K562 (cell line): Measurements from ENCODE around the gene RIPOR1. TPM values are rescaled to one million over a fixed set of nuclear protein-coding genes. Genes with fewer than 3 reads are reported as not detected.

Experiments used
- BRD4 ChIP-seq: fragments of 200-600 bp; sonication (generic); IDR thresholded peaks from 2 replicates; pipeline ENCODE4 v1.6.1; 2017; ENCODE audit warnings: inconsistent platforms
- CEBPG ChIP-seq, 3 experiments: fragments of 200-800 bp in 1 of 3; sonication (Bioruptor generic) in 1 of 3; sonication (generic) in 1 of 3; formaldehyde crosslinking in 1 of 3; IDR thresholded peaks in 2 of 3; conservative IDR thresholded peaks in 1 of 3; 2 replicates each; pipeline versions ENCODE4 v1.6.1 to v1.8.0; 2016 to 2022; ENCODE audit warnings: missing compliant biosample characterization in 2 of 3, missing genetic modification characterization in 2 of 3, mild to moderate bottlenecking in 1 of 3, missing genetic modification reagents in 1 of 3
- ETS2 ChIP-seq: IDR thresholded peaks from 2 replicates; pipeline ENCODE4 v1.6.1; 2016; ENCODE audit warnings: borderline replicate concordance, missing genetic modification characterization, mild to moderate bottlenecking, moderate library complexity, missing compliant biosample characterization; ENCODE audit not compliant: poor library complexity, severe bottlenecking
- FOXK1 ChIP-seq: sonication (generic); formaldehyde crosslinking; IDR thresholded peaks from 2 replicates; pipeline ENCODE4 v1.8.0; 2022; ENCODE audit warnings: missing genetic modification reagents, mild to moderate bottlenecking, borderline replicate concordance
- HIVEP1 ChIP-seq: fragments of 250-450 bp; sonication (Bioruptor Pico); IDR thresholded peaks from 2 replicates; pipeline ENCODE4 v1.4.0; 2020; ENCODE audit warnings: mild to moderate bottlenecking
- NKRF ChIP-seq: fragments of 450-650 bp; IDR thresholded peaks from 2 replicates; pipeline ENCODE4 v1.6.1; 2016; ENCODE audit warnings: borderline replicate concordance
- NR0B1 ChIP-seq: fragments of 450-650 bp; IDR thresholded peaks from one replicate; pipeline ENCODE4 v1.6.1; 2018; ENCODE audit warnings: mild to moderate bottlenecking, moderate library complexity; ENCODE audit not compliant: partially characterized antibody
- SIN3A ChIP-seq, 2 experiments: fragments of 150-350 bp in 1 of 2; IDR thresholded peaks; 2 replicates each; pipeline ENCODE4 v1.6.1; 2011 to 2016; ENCODE audit warnings: borderline replicate concordance in 2 of 2, low read depth in 2 of 2, low read length in 2 of 2, mild to moderate bottlenecking in 2 of 2, moderate library complexity in 2 of 2; ENCODE audit not compliant: control insufficient read depth in 1 of 2
- TEAD4 ChIP-seq, 2 experiments: sonication (generic) in 1 of 2; formaldehyde crosslinking in 1 of 2; IDR thresholded peaks; 2 replicates each; pipeline versions ENCODE4 v1.6.1 to v1.8.0; 2012 to 2022; ENCODE audit warnings: borderline replicate concordance in 1 of 2, inconsistent platforms in 1 of 2, low read length in 1 of 2, mild to moderate bottlenecking in 1 of 2, missing genetic modification reagents in 1 of 2
- TRIM28 ChIP-seq: fragments of 450-650 bp; IDR thresholded peaks from 2 replicates; pipeline ENCODE4 v1.6.1; 2017
- ZBTB12 ChIP-seq: fragments of 250-450 bp; sonication (Bioruptor Pico); IDR thresholded peaks from 2 replicates; pipeline ENCODE4 v1.4.0; 2020
- ZBTB2 ChIP-seq: fragments of 450-650 bp; IDR thresholded peaks from 2 replicates; pipeline ENCODE4 v1.6.1; 2016; ENCODE audit warnings: antibody characterized with exemption
- ZBTB7A ChIP-seq: IDR thresholded peaks from 2 replicates; pipeline ENCODE4 v1.6.1; 2011; ENCODE audit warnings: low read depth, mild to moderate bottlenecking, low read length, moderate library complexity, borderline replicate concordance; ENCODE audit not compliant: control insufficient read depth
- ZEB2 ChIP-seq: fragments of 450-650 bp; IDR thresholded peaks from 2 replicates; pipeline ENCODE4 v1.6.1; 2016
- ZNF23 ChIP-seq: fragments of 250-450 bp; sonication (Bioruptor Pico); IDR thresholded peaks from 2 replicates; pipeline ENCODE4 v1.4.0; 2020; ENCODE audit warnings: mild to moderate bottlenecking
- ZNF79 ChIP-seq: fragments of 250-450 bp; sonication (Bioruptor Pico); IDR thresholded peaks from 2 replicates; pipeline ENCODE4 v1.4.0; 2020; ENCODE audit warnings: low read depth, mild to moderate bottlenecking, moderate library complexity
- polyA plus RNA-seq, 8 experiments: library from polyadenylated mRNA; depleted of rRNA in 4 of 8; stranded (reverse) in 5 of 8; unstranded in 3 of 8; fragments of >200 nt; fragmentation: Nextera tagmentation in 2 of 8; fragmentation: Illumina TruSeq in 1 of 8; extraction: Ambion mirVana in 2 of 8; extraction: Trizol in 1 of 8; gene quantifications; 2 replicates each; pipeline versions ENCODE4 v1.2.1 to v1.2.3, GENCODE V29; 2011 to 2014; ENCODE audit warnings: inconsistent platforms in 1 of 8, missing spikeins in 1 of 8
- total RNA-seq, 7 experiments: library from RNA; depleted of rRNA in 6 of 7; stranded (reverse); fragments of >200 nt in 6 of 7; fragmentation: Illumina TruSeq in 2 of 7; extraction: Trizol in 2 of 7; gene quantifications; 2 replicates each; pipeline versions ENCODE4 v1.2.1 to v1.2.3, GENCODE V29; 2011 to 2021; ENCODE audit warnings: low replicate concordance in 1 of 7
- TF ChIP-seq, protein P1 (sequence below): sonication (generic); formaldehyde crosslinking; IDR thresholded peaks from 2 replicates; pipeline ENCODE4 v1.8.0; 2022; ENCODE audit warnings: mild to moderate bottlenecking, missing genetic modification reagents
- TF ChIP-seq, protein P2 (sequence below): sonication (generic); formaldehyde crosslinking; IDR thresholded peaks from 2 replicates; pipeline ENCODE4 v1.5.0; 2020; ENCODE audit warnings: missing genetic modification reagents

Gene RIPOR1
- total and polyA plus RNA-seq, 9 of the 15 experiments (the other 6 are each of a cell fraction or from before 2014, with no cell fraction given), result 0.36 to 31.1 (median 3.0) TPM

- TF ChIP-seq, protein P1, sequence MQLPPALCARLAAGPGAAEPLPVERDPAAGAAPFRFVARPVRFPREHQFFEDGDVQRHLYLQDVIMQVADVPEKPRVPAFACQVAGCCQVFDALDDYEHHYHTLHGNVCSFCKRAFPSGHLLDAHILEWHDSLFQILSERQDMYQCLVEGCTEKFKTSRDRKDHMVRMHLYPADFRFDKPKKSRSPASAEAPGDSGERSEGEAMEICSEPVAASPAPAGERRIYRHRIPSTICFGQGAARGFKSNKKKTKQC (CRISPR knock-in tag), result no peak; the same call in none of the 2 replicates
- TF ChIP-seq TRIM28 (no peak), ZNF23 (CRISPR knock-in tag) (no peak), ZNF79 (no peak), ZBTB7A (no peak), TEAD4 (IDR thresholded peaks at IDR 0.05; ENCODE audit: low read length) (no peak), TEAD4 (CRISPR knock-in tag; IDR thresholded peaks at IDR 0.05; ENCODE audit: borderline replicate concordance) (no peak), ZBTB2 (peak; percentile 62; the same call in 1 of the 2 replicates), ZBTB12 (peak; percentile 46), ZEB2 (0 out of 2 replicates have a peak, but pooled peaks have one; percentile 59), BRD4 (no peak; the same call in 1 of the 2 replicates), FOXK1 (CRISPR knock-in tag) (no peak), CEBPG (CRISPR knock-in tag; IDR thresholded peaks at IDR 0.05) (no peak), CEBPG (tag; conservative IDR thresholded peaks at IDR 0.05 in 1 of 2, IDR thresholded peaks at IDR 0.05 in 1 of 2) (no peak), HIVEP1 (no peak), SIN3A (IDR thresholded peaks at IDR 0.05; ENCODE audit: borderline replicate concordance in 2 of 2, control insufficient read depth in 1 of 2, low read depth in 2 of 2, low read length in 2 of 2) (peak; percentile 99), NR0B1 (no peak), ETS2 (tag) (no peak), NKRF (peak; percentile 99)
- TF ChIP-seq, protein P2, sequence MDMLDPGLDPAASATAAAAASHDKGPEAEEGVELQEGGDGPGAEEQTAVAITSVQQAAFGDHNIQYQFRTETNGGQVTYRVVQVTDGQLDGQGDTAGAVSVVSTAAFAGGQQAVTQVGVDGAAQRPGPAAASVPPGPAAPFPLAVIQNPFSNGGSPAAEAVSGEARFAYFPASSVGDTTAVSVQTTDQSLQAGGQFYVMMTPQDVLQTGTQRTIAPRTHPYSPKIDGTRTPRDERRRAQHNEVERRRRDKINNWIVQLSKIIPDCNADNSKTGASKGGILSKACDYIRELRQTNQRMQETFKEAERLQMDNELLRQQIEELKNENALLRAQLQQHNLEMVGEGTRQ (CRISPR knock-in tag), result peak; percentile 100
Observed at GRCh38 chr16:67480833-67481560, 47.6 kb upstream of the RIPOR1 start, which contains the start of gene ATP6V0D1 (continued).
